Mucosa of stomach (tissue), 1 donor: ENCODE data around the gene HMCN2.

Source experiments
- H3K27me3 ChIP-seq: one replicate; pipeline ENCODE4 v1.7.0; 2013; ENCODE audit warnings: mild to moderate bottlenecking, low read length; ENCODE audit not compliant: control insufficient read depth, insufficient read depth
- H3K36me3 ChIP-seq: one replicate; pipeline ENCODE4 v1.7.0; 2013; ENCODE audit warnings: low read length; ENCODE audit not compliant: control insufficient read depth, insufficient read depth
- H3K4me1 ChIP-seq: one replicate; pipeline ENCODE4 v1.7.0; 2013; ENCODE audit warnings: mild to moderate bottlenecking, low read length; ENCODE audit not compliant: control insufficient read depth, insufficient read depth
- H3K4me3 ChIP-seq: one replicate; pipeline ENCODE4 v1.7.0; 2013; ENCODE audit warnings: low read length
- H3K9ac ChIP-seq: one replicate; pipeline ENCODE4 v1.7.0; 2013; ENCODE audit warnings: mild to moderate bottlenecking, low read length, moderate library complexity
- H3K9me3 ChIP-seq: one replicate; pipeline ENCODE4 v1.7.0; 2013; ENCODE audit warnings: mild to moderate bottlenecking, low read length, moderate library complexity; ENCODE audit not compliant: control insufficient read depth
- donor health status: Pancreatic carcinoma.

HMCN2 gene

DNA sequence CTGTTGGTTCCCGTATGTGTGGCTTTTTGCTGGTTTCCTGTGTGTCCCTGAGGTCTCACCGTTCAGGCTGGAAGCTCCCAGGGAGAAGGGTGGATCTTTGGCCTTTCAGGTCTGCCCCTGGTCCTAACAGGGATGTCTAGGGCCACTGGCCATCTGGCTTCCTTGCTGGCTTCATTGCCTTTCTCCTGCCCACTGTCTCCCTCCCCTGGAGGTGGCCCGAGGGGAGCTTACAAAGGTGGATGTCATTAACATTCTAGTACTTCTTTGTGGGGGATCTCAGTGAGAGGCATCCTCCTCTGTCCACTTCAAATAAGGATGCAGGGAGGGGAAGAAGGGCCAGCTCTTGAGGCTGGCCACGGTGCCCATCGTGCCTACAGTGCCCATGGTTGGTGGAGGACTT lies 35.2 kb downstream of the HMCN2 start:
- no peak overlapping the region for H3K9ac ChIP-seq
- H3K4me1 ChIP-seq = peaks cover 10% of the 10 kb centered on the region
- H3K36me3 ChIP-seq = no peaks in the 10 kb centered on the region
- H3K4me3 ChIP-seq = no peak overlapping the region
- H3K9me3 ChIP-seq = no peaks in the 10 kb centered on the region
- H3K27me3 ChIP-seq = no peaks in the 10 kb centered on the region

DNA sequence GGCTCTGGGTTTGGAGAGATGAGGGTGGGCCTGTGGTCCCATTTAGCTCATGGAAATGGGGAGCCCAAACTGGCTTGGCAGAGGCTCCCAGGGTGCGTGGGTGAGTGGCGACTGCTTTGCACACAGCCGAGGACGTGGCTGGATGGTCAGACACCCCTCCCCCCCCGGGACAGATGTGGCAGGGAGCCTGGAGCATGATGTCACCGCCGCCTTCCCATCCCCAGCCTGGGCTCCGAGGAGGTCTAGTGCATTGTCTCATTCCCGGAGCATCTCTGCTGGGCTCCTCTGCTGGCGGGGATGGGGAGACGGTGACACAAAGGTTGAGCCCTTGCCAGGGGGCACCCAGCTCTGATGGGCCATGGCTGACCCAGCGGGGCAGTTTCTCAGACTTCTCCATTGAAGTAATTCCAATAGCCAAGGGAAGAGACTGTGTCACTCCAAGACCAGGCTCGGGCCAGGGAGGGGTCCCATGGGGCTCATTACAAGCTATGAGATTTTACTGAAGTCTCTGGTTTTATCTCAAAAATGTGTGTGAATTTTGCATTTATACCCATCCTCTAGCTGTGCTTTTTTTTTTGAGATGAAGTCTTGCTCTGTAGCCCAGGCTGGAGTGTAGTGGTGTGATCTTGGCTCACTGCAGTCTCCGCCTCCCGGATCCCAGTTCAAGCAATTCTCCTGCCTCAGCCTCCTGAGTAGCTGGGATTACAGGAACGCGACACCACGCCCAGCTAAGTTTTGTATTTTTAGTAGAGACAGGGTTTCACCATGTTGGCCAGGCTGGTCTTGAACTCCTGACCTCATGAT lies 36.1 kb downstream of the HMCN2 start:
- no peaks in the 10 kb centered on the region for H3K9me3 ChIP-seq
- no peak overlapping the region for H3K9ac ChIP-seq
- H3K4me3 ChIP-seq = no peak overlapping the region
- H3K36me3 ChIP-seq = no peaks in the 10 kb centered on the region
- H3K4me1 ChIP-seq = peaks cover 11% of the 10 kb centered on the region
- no peaks in the 10 kb centered on the region for H3K27me3 ChIP-seq

DNA sequence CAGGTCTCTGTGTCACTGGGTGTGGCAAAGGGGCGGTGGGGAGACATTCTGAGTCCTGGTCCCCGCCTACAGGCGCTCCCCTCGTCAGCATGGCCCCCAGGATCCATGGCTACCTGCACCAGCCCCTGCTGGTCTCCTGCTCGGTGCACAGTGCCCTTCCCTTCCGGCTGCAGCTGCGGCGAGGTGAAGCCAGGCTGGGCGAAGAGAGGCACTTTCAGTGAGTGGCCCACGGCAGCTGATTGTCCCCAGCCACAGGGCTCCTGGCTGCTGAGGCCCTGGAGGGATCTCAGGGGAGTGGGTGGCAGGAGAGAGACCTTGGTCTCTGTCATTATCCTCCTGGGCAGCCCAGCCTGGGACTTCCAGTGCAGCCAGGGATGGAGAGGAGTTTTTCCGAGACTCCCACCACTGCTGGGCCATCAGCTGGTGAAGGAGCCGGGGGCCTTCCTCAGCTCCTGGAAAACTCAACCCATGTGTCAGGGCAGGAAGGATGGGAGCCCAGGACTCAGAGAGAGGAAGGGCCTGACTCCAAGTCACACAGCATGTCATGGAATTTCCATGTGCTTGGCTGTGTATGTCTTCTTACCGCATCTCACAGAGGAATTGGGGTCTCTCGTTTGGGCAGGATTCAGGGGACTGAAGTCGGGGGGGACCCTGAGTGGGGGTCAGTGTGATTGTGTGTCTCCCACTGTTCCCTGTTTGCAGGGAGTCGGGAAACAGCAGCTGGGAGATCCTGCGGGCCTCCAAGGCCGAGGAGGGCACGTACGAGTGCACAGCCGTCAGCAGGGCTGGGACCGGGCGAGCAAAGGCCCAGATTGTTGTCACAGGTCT lies 37.4 kb downstream of the HMCN2 start:
- Histone ChIP-seq H3K4me1 (peaks cover 11% of the 10 kb centered on the region), H3K9me3 (no peaks in the 10 kb centered on the region), H3K27me3 (no peaks in the 10 kb centered on the region), H3K9ac (no peak overlapping the region), H3K36me3 (no peaks in the 10 kb centered on the region), H3K4me3 (no peak overlapping the region)

DNA sequence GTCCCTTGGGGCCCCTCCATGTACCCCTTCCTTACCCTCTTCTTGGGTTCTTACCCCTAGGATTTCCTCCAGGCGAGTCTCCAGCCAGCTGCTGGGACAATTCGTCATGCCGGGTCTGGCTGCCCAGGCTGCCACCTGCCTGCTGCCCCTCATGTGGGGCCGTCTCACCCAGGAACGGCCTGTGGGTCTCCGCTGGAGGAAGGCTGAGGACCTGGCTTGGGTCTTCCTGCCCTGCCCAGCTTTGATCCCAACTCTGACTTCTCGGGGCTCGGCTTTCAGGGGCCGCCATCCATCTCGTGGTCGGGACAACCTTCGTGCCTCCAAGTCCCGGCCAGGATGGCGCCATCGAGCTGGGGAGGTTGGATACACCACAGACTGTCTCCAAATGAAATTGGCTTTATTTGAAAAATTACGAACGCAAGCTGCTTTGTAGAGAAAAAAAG lies 38.1 kb downstream of the HMCN2 start:
- no peaks in the 10 kb centered on the region for H3K9me3 ChIP-seq
- H3K4me3 ChIP-seq = no peak overlapping the region
- peaks cover 11% of the 10 kb centered on the region for H3K4me1 ChIP-seq
- no peak overlapping the region for H3K9ac ChIP-seq
- no peaks in the 10 kb centered on the region for H3K27me3 ChIP-seq
- no peaks in the 10 kb centered on the region for H3K36me3 ChIP-seq

DNA sequence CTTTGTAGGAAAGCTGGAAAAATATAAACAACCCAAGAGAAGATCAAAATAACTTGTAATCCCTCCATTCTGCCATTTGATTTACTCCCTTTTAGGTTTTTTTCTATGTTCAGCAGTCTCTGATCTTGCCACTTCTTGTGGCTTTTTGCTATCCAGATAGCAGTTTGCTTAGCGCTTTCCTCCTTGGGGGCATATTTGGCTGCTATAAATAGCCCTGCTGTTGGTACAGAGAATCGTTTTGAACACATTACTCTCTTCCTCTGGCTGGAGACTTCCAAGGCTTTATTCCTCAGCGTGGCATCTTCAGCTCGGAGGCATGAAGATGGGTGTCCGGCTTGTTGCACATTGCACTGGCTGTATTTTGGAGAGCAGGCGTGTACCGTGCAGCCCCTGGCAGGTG lies 38.6 kb downstream of the HMCN2 start:
- Histone ChIP-seq H3K27me3 (no peaks in the 10 kb centered on the region), H3K36me3 (no peaks in the 10 kb centered on the region), H3K4me1 (peaks cover 11% of the 10 kb centered on the region), H3K9me3 (no peaks in the 10 kb centered on the region), H3K4me3 (no peak overlapping the region), H3K9ac (no peak overlapping the region)

DNA sequence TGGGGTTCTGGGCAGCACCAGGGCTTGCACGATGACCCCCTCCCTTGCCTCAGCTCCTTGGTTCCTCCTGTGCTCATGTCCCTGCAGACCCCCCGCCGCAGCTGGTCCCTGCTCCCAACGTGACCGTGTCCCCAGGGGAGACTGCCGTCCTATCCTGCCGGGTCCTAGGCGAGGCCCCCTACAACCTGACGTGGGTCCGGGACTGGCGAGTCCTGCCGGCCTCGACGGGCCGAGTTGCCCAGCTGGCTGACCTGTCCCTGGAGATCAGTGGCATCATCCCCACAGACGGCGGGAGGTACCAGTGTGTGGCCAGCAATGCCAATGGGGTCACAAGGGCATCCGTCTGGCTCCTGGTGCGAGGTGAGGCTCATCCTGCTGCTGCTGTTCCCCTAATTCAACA lies 39.1 kb downstream of the HMCN2 start:
- H3K36me3 ChIP-seq = no peaks in the 10 kb centered on the region
- H3K9me3 ChIP-seq = no peaks in the 10 kb centered on the region
- no peak overlapping the region for H3K4me3 ChIP-seq
- no peaks in the 10 kb centered on the region for H3K27me3 ChIP-seq
- H3K9ac ChIP-seq = no peak overlapping the region
- H3K4me1 ChIP-seq = peaks cover 11% of the 10 kb centered on the region

DNA sequence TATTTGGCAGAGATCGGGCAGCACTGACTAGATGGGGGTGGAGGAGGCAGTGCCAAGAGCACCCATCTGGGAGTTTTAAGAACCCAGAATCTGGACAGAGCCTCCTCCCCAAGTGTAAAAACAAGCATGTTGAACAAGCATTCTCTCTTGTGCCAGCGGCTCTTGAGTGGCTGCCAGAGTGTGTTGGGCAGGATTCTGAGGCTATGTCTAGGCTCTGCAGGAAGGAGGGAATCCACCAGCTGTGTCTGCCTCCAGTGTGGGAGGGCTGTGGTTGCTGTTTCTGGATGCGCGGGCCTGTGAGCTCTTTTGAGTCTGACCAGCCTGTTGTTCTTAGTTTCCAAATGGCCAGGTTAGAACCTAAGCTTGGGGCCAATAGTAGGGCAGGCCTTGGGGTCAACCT lies 39.8 kb downstream of the HMCN2 start:
- Histone ChIP-seq H3K9me3 (no peaks in the 10 kb centered on the region), H3K4me3 (no peak overlapping the region), H3K27me3 (no peaks in the 10 kb centered on the region), H3K36me3 (no peaks in the 10 kb centered on the region), H3K9ac (no peak overlapping the region), H3K4me1 (peaks cover 11% of the 10 kb centered on the region)

DNA sequence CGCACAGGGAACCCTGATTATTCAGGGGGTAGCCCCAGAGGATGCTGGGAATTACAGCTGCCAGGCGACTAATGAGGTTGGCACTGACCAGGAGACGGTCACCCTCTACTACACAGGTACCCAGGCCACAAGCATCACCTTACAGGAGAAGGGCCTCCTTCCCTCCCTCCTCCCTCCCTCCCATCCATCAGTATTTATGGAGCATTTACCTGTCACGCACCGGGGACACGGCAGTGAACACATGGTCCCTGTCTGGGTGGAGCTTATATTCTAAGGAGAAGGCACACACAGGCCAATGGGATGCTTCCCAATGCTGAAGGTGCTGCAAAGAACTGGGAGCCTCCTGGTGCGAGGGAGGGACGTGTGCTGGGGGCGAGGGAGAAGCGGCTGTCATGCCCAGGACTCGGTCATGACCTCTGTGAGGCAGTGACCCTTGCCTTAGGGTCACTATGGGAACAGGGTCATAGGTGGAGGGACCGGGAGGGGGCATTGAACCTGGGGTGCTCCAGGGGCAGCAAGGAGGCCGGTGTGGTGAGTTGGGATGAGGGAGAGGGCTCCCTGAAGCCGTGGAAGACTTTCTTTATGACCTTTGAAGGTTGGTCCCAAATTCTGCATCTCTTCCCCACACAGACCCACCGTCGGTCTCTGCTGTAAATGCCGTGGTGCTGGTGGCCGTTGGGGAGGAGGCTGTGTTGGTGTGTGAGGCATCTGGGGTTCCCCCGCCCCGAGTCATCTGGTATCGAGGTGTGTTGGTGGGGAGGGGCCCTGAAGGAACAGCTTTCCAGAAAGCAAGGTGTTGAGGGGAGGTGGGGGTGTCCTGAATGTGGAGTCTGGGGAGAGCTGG lies 41.5 kb downstream of the HMCN2 start:
- no peaks in the 10 kb centered on the region for H3K9me3 ChIP-seq
- no peak overlapping the region for H3K4me3 ChIP-seq
- peaks cover 11% of the 10 kb centered on the region for H3K4me1 ChIP-seq
- H3K9ac ChIP-seq = no peak overlapping the region
- H3K36me3 ChIP-seq = no peaks in the 10 kb centered on the region
- no peaks in the 10 kb centered on the region for H3K27me3 ChIP-seq

DNA sequence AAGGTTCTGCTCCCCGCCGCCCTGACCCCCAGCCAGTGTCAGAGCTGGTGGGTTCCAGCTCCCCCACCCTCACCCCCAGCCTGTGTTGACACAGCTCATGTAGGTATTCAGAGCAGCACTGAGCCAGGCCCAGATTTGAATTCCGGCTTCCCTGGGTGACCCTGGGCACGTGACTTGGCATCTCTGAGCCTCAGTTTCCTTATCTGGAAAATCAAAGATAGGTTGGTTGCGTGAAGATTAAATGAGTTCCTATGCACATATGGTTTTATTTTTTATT lies 42.0 kb downstream of the HMCN2 start:
- H3K9me3 ChIP-seq = no peaks in the 10 kb centered on the region
- no peaks in the 10 kb centered on the region for H3K36me3 ChIP-seq
- H3K9ac ChIP-seq = no peak overlapping the region
- no peak overlapping the region for H3K4me3 ChIP-seq
- no peaks in the 10 kb centered on the region for H3K27me3 ChIP-seq
- H3K4me1 ChIP-seq = peaks cover 11% of the 10 kb centered on the region

DNA sequence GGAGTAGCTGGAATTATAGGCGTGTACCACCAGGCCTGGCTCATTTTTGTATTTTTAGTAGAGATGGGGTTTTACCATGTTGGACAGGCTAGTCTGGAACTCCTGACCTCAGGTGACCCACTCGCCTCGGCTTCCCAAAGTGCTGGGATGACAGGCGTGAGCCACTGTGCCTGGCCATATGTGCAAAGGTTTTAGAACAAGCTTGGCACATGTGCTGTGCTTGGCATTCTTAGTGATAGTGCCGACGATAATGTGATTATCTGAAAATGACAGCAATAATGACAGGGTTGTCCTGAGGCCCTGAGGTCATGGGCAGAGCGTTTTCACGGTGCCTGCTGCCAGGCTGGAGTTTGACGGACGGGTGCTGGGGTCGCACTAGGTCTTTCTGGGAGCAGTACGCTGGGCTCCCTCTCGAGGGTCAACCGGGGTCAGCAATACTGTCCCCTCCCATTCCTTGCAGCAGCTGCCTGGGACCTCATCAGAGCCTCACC lies 42.6 kb downstream of the HMCN2 start:
- Histone ChIP-seq H3K4me3 (no peak overlapping the region), H3K4me1 (peaks cover 14% of the 10 kb centered on the region), H3K9ac (no peak overlapping the region), H3K36me3 (no peaks in the 10 kb centered on the region), H3K27me3 (no peaks in the 10 kb centered on the region), H3K9me3 (no peaks in the 10 kb centered on the region)

DNA sequence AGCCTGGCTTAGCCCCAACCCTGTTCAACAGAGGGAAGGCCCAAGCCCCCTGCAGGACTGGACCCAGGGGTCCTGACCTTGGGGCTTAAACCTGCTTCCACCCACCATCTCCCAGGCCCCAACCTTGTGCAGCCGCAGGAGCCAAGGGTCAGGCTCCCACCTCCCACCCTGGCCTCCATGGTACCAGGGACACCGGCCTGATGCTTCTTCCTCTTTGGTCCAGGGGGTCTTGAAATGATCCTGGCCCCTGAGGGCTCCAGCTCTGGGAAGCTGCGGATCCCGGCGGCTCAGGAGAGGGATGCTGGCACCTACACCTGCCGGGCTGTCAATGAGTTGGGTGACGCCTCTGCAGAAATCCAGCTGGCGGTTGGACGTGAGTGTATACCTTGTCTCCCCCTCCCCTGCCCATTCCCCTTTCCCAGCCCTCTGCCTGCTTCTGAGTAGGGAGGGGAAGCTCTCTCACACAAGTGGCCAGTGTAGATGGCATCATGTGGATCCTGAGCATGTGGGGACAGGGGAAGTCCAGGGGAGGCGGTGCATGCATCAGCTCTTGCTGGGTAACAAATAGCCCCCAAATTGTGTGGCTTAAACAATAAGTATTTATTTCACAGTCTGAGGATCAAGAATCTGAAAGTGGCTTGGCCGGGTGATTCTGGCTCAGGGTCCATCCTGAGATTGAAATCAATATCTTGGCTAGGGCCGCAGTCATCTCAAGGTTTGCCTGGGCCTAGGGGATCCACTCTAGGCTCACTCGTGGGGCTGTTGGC lies 44.3 kb downstream of the HMCN2 start:
- peaks cover 18% of the 10 kb centered on the region for H3K4me1 ChIP-seq
- H3K36me3 ChIP-seq = no peaks in the 10 kb centered on the region
- no peaks in the 10 kb centered on the region for H3K9me3 ChIP-seq
- no peak overlapping the region for H3K9ac ChIP-seq
- no peaks in the 10 kb centered on the region for H3K27me3 ChIP-seq
- no peak overlapping the region for H3K4me3 ChIP-seq
